Measurements from ENCODE around the gene KIF5A.

DNA sequence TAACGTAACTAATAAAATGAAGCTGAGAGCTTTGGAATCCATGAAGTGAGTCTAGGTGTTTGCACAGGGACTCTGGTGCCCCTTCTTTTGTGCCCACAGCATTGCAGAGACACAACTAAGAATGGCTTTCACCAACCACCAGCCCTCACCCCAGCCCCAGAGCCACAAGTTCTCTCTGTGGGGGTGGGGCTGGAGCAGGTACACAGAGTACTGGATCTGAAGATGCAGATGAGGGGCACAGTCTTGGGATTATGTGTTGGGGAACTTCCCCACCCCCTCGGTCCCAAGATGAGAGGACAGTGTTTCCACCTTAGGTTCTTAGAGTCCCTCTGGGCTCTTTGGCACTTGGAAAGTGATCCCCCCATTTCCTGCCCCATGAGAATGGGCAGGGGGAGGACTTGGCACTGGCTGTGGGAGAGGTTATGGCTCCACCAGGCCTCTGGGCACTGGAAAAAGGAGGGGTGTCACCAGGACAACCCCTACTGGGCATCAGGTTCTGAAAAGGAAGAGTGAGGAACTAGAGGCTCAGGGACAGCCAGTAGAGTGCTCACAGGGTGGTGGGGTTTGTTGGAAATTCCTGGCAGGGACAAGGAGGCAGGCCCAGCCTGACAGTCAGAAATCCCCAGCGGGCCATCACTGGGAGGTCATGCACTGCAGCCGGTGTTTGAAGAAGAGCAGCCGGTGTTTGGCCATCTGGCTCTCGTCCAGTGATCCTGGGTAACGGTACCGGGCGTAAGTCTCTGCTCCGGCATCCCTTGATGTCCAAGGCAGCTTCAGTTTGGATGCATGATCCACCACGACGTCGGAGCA lies 76.5 kb downstream of the KIF5A start:
- TF ChIP-seq POLR2A (IDR thresholded peaks at IDR 0.05) (no peak), CTCF (IDR thresholded peaks at IDR 0.05) (no peak)

Data from Peyer's patch (tissue), 4 donors.